Type B pancreatic cell (in vitro differentiated cells): ENCODE data around the gene MRPS18B. TPM values are rescaled to one million over a fixed set of nuclear protein-coding genes. Genes with fewer than 3 reads are reported as not detected.
A peak's percentile ranks its signal among the peaks of the same experiment; 100 is the strongest.

Experiments used
- DNase-seq: peaks from one replicate; pipeline ENCODE4 v3.0.0; 2021; ENCODE audit warnings: mixed read lengths; ENCODE audit not compliant: unreplicated experiment; ENCODE audit errors: extremely low spot score
- H3K27ac Mint-ChIP-seq: 2 replicates; pipeline ENCODE4 v1.8.0; 2021; ENCODE audit warnings: mild to moderate bottlenecking, mixed read lengths
- H3K27me3 Mint-ChIP-seq: 2 replicates; pipeline ENCODE4 v1.8.0; 2021; ENCODE audit warnings: mixed read lengths
- H3K36me3 Mint-ChIP-seq: 2 replicates; pipeline ENCODE4 v1.8.0; 2021; ENCODE audit warnings: mixed read lengths
- H3K4me1 Mint-ChIP-seq: one replicate; pipeline ENCODE4 v1.8.0; 2021; ENCODE audit warnings: mixed read lengths; ENCODE audit not compliant: unreplicated experiment
- H3K4me3 Mint-ChIP-seq: 2 replicates; pipeline ENCODE4 v1.8.0; 2021; ENCODE audit warnings: mild to moderate bottlenecking, mixed read lengths
- H3K9me3 Mint-ChIP-seq: 2 replicates; pipeline ENCODE4 v1.8.0; 2021; ENCODE audit warnings: mixed read lengths
- CTCF ChIP-seq: fragments of 200-600 bp; sonication (generic); conservative IDR thresholded peaks from 2 replicates; pipeline ENCODE4 v1.5.0; 2021; ENCODE audit warnings: antibody characterized with exemption, mild to moderate bottlenecking
- total RNA-seq: library from RNA; stranded (reverse); gene quantifications from 2 replicates; pipeline ENCODE4 v1.2.1, GENCODE V29; 2021; ENCODE audit warnings: low replicate concordance

The MRPS18B gene
- total RNA-seq, 1 donor from 2014 or later, result 45.3 TPM

GRCh38 chr6:30635834-30636233, 18.2 kb downstream of the MRPS18B start:
- TF ChIP-seq CTCF, result no peak
- Mint-ChIP-seq H3K9me3 (no peaks in the 10 kb centered on the region), H3K4me1 (no peaks in the 10 kb centered on the region), H3K27me3 (no peaks in the 10 kb centered on the region), H3K27ac (no peak overlapping the region), H3K4me3 (no peak overlapping the region), H3K36me3 (peaks cover 40% of the 10 kb centered on the region)
- no peak for DNase-seq

- Mint-ChIP-seq H3K27ac (no peak overlapping the region), H3K36me3 (peaks cover 32% of the 10 kb centered on the region), H3K4me1 (no peaks in the 10 kb centered on the region), H3K27me3 (no peaks in the 10 kb centered on the region), H3K9me3 (no peaks in the 10 kb centered on the region), H3K4me3 (no peak overlapping the region)
- no peak for TF ChIP-seq CTCF
- DNase-seq, result no peak
These were observed 22.8 kb downstream of the MRPS18B start for GRCh38 chr6:30640481-30640880.

GRCh38 chr6:30641048-30641447, 23.4 kb downstream of the MRPS18B start:
- Mint-ChIP-seq H3K9me3 (no peaks in the 10 kb centered on the region), H3K27ac (no peak overlapping the region), H3K36me3 (peaks cover 31% of the 10 kb centered on the region), H3K4me3 (no peak overlapping the region), H3K27me3 (no peaks in the 10 kb centered on the region), H3K4me1 (peaks cover 4% of the 10 kb centered on the region)
- no peak for DNase-seq
- no peak for TF ChIP-seq CTCF

GRCh38 chr6:30643656-30644055, 26.0 kb downstream of the MRPS18B start:
- H3K4me1 Mint-ChIP-seq, result peaks cover 11% of the 10 kb centered on the region
- H3K9me3 Mint-ChIP-seq, result no peaks in the 10 kb centered on the region
- H3K27me3 Mint-ChIP-seq, result no peaks in the 10 kb centered on the region
- no peak for TF ChIP-seq CTCF
- DNase-seq, result no peak
- no peak overlapping the region for H3K27ac Mint-ChIP-seq
- H3K4me3 Mint-ChIP-seq, result no peak overlapping the region
- peaks cover 30% of the 10 kb centered on the region for H3K36me3 Mint-ChIP-seq

- Mint-ChIP-seq H3K9me3 (no peaks in the 10 kb centered on the region), H3K27me3 (no peaks in the 10 kb centered on the region), H3K4me3 (no peak overlapping the region), H3K27ac (no peak overlapping the region), H3K36me3 (peaks cover 30% of the 10 kb centered on the region), H3K4me1 (peaks cover 11% of the 10 kb centered on the region)
- TF ChIP-seq CTCF, result no peak
- no peak for DNase-seq
These were observed 27.1 kb downstream of the MRPS18B start for GRCh38 chr6:30644769-30645168.

GRCh38 chr6:30645989-30646388, 28.3 kb downstream of the MRPS18B start:
- H3K4me3 Mint-ChIP-seq, result peak overlapping the region; percentile 90
- H3K36me3 Mint-ChIP-seq, result peaks cover 29% of the 10 kb centered on the region
- H3K27me3 Mint-ChIP-seq, result no peaks in the 10 kb centered on the region
- no peaks in the 10 kb centered on the region for H3K9me3 Mint-ChIP-seq
- H3K4me1 Mint-ChIP-seq, result peaks cover 11% of the 10 kb centered on the region
- DNase-seq, result no peak
- H3K27ac Mint-ChIP-seq, result peak overlapping the region; percentile 83
- TF ChIP-seq CTCF, result no peak
